ENCODE measurements around the gene DDR1. TPM values are rescaled to one million over a fixed set of nuclear protein-coding genes. Genes with fewer than 3 reads are reported as not detected.

Gene DDR1
- 130 and 146 TPM in 2 replicates for total RNA-seq
- long read RNA-seq, partial matches to known transcripts: 15 of 19 reads
- long read RNA-seq, other reads (novel, unspliced or antisense): 4 of 19 reads

DNA sequence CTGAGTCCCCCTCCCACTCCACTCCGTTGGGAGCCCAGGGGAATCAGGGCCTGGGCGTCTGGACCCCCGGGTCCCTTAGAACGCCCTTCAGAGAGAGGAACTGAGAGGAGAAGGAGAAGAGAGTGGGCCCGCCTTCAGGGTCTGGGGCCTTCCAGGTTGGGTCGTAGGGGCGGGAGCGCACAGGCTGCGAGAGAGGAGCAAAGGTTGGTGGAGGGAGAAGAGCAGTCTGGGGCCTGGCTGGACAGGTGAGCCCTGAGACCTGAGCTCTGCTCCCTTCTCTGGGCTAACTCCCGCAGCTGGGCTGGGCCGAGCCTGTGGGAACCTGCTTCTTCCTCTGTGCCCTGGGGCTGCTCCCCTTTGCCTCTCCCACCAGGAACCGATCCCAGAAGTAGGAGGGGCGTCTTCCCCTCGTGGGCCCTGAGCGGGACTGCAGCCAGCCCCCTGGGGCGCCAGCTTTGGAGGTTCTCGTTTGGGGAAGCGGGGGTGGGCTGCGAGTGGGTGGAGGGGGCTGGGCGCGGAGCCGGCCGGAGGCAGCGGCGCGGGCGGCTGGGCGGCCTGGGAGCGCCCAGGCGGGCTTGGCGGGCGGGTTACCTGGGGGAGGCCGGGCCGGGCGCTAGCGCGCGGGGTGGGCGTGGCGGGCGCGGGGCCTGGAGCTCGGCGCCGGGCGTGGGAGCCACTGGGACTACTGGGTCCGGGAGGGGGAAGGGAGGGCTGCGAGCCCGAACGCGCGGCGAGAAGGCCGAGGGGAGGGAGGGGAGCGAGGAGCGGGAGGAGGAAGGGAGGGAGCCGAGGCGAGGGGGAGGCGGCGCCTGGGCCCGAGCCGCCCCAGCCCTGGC lies at the start of gene DDR1:
Gene DDR1 (plus strand): TSS at position 835 of the 836 bp plus-strand sequence. CDS start 4,211 bp downstream, outside the sequence.
- TF ChIP-seq CTCF (IDR thresholded peaks at IDR 0.05): no peak
- peaks cover 76% of the 10 kb centered on the region for H3K4me1 Mint-ChIP-seq (ENCODE audit: unreplicated experiment)
- H3K4me3 Mint-ChIP-seq (ENCODE audit: unreplicated experiment): peak within 1 kb of the TSS; percentile 84
- no peaks in the 10 kb centered on the region for H3K9me3 Mint-ChIP-seq (ENCODE audit: unreplicated experiment)
- H3K27ac Mint-ChIP-seq (ENCODE audit: unreplicated experiment): peak within 1 kb of the TSS; percentile 94
- H3K27me3 Mint-ChIP-seq (ENCODE audit: unreplicated experiment): no peaks in the 10 kb centered on the region
- peaks cover 1% of the 10 kb centered on the region for H3K36me3 Mint-ChIP-seq (ENCODE audit: unreplicated experiment)
- DNase-seq (ENCODE audit: extremely low spot score, unreplicated experiment): no peak

DNA sequence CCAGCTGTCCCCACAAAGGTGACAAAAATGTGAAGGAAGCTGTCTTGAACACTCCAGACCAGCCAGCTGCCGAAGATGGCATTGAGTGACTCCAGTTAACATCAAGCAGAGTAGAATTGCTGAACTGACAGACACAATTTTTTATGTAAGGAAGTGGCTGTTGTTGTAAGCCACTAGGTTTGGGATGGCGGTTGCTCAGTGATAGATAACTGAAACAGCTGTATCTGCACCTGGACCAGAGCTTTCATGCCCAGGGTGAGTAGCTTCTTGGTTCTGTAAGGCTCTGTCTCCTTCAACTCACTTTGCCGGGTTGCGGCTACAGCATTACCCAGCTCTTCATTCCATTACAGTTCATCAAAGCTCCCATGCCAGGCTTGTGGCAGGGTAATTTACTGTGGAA lies 49.7 kb upstream of the DDR1 start:
- no peaks in the 10 kb centered on the region for H3K36me3 Mint-ChIP-seq (ENCODE audit: unreplicated experiment)
- H3K4me3 Mint-ChIP-seq (ENCODE audit: unreplicated experiment): no peak overlapping the region
- H3K27me3 Mint-ChIP-seq (ENCODE audit: unreplicated experiment): no peaks in the 10 kb centered on the region
- no peaks in the 10 kb centered on the region for H3K9me3 Mint-ChIP-seq (ENCODE audit: unreplicated experiment)
- no peak for TF ChIP-seq CTCF (IDR thresholded peaks at IDR 0.05)
- DNase-seq (ENCODE audit: extremely low spot score, unreplicated experiment): no peak
- H3K27ac Mint-ChIP-seq (ENCODE audit: unreplicated experiment): peak overlapping the region; percentile 50
- H3K4me1 Mint-ChIP-seq (ENCODE audit: unreplicated experiment): peaks cover 48% of the 10 kb centered on the region

GRCh38 chr6:30835576-30835975 lies 48.7 kb upstream of the DDR1 start:
- no peaks in the 10 kb centered on the region for H3K36me3 Mint-ChIP-seq (ENCODE audit: unreplicated experiment)
- peaks cover 49% of the 10 kb centered on the region for H3K4me1 Mint-ChIP-seq (ENCODE audit: unreplicated experiment)

GRCh38 chr6:30836431-30836866 lies 47.9 kb upstream of the DDR1 start:
- no peak for TF ChIP-seq CTCF (IDR thresholded peaks at IDR 0.05)
- H3K9me3 Mint-ChIP-seq (ENCODE audit: unreplicated experiment): no peaks in the 10 kb centered on the region
- no peaks in the 10 kb centered on the region for H3K36me3 Mint-ChIP-seq (ENCODE audit: unreplicated experiment)
- peaks cover 53% of the 10 kb centered on the region for H3K4me1 Mint-ChIP-seq (ENCODE audit: unreplicated experiment)
- H3K27ac Mint-ChIP-seq (ENCODE audit: unreplicated experiment): peak overlapping the region; percentile 32
- no peaks in the 10 kb centered on the region for H3K27me3 Mint-ChIP-seq (ENCODE audit: unreplicated experiment)
- DNase-seq (ENCODE audit: extremely low spot score, unreplicated experiment): no peak
- H3K4me3 Mint-ChIP-seq (ENCODE audit: unreplicated experiment): no peak overlapping the region

More at GRCh38 chr6:30835576-30835975, 48.7 kb upstream of the DDR1 start:
- no peaks in the 10 kb centered on the region for H3K27me3 Mint-ChIP-seq (ENCODE audit: unreplicated experiment)
- no peak overlapping the region for H3K4me3 Mint-ChIP-seq (ENCODE audit: unreplicated experiment)
- no peak for DNase-seq (ENCODE audit: extremely low spot score, unreplicated experiment)
- peak overlapping the region; percentile 34 for H3K27ac Mint-ChIP-seq (ENCODE audit: unreplicated experiment)
- TF ChIP-seq CTCF (IDR thresholded peaks at IDR 0.05): no peak
- H3K9me3 Mint-ChIP-seq (ENCODE audit: unreplicated experiment): no peaks in the 10 kb centered on the region

GRCh38 chr6:30836957-30837356 lies 47.4 kb upstream of the DDR1 start:
- DNase-seq (ENCODE audit: extremely low spot score, unreplicated experiment): no peak
- H3K4me1 Mint-ChIP-seq (ENCODE audit: unreplicated experiment): peaks cover 58% of the 10 kb centered on the region
- H3K36me3 Mint-ChIP-seq (ENCODE audit: unreplicated experiment): no peaks in the 10 kb centered on the region
- no peaks in the 10 kb centered on the region for H3K9me3 Mint-ChIP-seq (ENCODE audit: unreplicated experiment)
- H3K27ac Mint-ChIP-seq (ENCODE audit: unreplicated experiment): peak overlapping the region; percentile 32
- no peaks in the 10 kb centered on the region for H3K27me3 Mint-ChIP-seq (ENCODE audit: unreplicated experiment)
- TF ChIP-seq CTCF (IDR thresholded peaks at IDR 0.05): no peak
- H3K4me3 Mint-ChIP-seq (ENCODE audit: unreplicated experiment): no peak overlapping the region
